Body of pancreas (tissue), 4 donors: ENCODE results near the gene RPA1.

Experiments
- CTCF ChIP-seq, 7 experiments: fragments of 450-650 bp in 4 of 7; fragments of 200-600 bp in 3 of 7; sonication (generic) in 3 of 7; IDR thresholded peaks; one replicate each; pipeline ENCODE4 v1.5.1; 2016 to 2019; ENCODE audit warnings: antibody characterized with exemption in 7 of 7
- POLR2A ChIP-seq, 3 donors: fragments of 450-650 bp; IDR thresholded peaks; one replicate each; pipeline ENCODE4 v1.6.1; 2016; ENCODE audit warnings: antibody characterized with exemption in 3 of 3, mild to moderate bottlenecking in 2 of 3

DNA sequence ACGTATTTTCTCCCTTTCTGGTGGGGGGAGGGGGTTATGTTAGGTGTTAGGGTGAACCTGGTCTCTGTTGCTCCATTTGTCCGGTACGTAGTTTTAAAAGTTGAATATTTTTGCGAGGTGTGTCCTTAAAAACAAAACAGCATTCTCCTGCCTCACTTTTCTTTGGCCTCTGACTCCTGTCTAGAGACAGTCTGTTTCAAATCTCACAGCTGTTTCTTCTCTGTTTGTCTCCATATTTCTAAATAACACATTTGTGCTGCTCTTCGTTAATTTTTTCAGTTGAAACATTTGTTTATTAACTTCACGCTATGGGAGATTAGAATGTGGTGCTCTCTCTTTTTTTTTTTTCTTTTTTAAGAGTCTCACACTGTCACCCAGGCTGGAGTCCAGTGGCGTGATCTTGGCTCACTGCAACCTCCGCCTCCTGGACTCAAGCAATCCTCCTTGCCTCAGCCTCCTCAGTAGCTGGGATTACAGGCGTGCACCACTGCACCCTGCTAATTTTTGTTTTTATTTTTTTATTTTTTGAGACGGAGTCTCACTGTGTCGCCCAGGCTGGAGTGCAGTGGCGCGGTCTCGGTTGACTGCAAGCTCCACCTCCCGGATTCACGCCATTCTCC is 31.7 kb downstream of the RPA1 start:
- no peak for TF ChIP-seq CTCF (IDR thresholded peaks at IDR 0.05)
- TF ChIP-seq POLR2A (IDR thresholded peaks at IDR 0.05), result no peak
